CD4-positive, alpha-beta T cell (primary cell): Measurements from ENCODE around the gene HDAC7. TPM values are rescaled to one million over a fixed set of nuclear protein-coding genes. Genes with fewer than 3 reads are reported as not detected.
A peak's percentile ranks its signal among the peaks of the same experiment; 100 is the strongest.

Experiments used
- ATAC-seq: fragments of 200-7000 bp; cut with Tn5 transposase; one replicate; pipeline ENCODE4 v1.10.0; 2022; ENCODE audit warnings: mild to moderate bottlenecking; ENCODE audit not compliant: poor library complexity
- CTCF ChIA-PET: fragments of 350-600 bp; sonication (Branson Sonifier 250); formaldehyde crosslinking; loops from one replicate; lab custom pipeline; 2021; ENCODE audit warnings: antibody characterized with exemption, inconsistent platforms; lab: Charles Lee
- POLR2A ChIA-PET: fragments of 350-600 bp; sonication (Branson Sonifier 250); formaldehyde crosslinking; loops from one replicate; lab custom pipeline; 2021; ENCODE audit warnings: antibody characterized with exemption, inconsistent platforms; lab: Charles Lee
- DNase-seq, 14 experiments: peaks; one replicate each; pipeline ENCODE4 v3.0.0-alpha.2; 2013 to 2020; ENCODE audit warnings: mixed read lengths in 2 of 14
- H3K27ac ChIP-seq, 2 donors: one replicate each; pipeline versions ENCODE4 v1.5.1 to v1.7.0; 2013; ENCODE audit warnings: low read length in 2 of 2, low read depth in 1 of 2, mild to moderate bottlenecking in 1 of 2
- H3K27me3 ChIP-seq, 2 experiments: 1 replicate in 1 of 2; 2 replicates in 1 of 2; pipeline versions ENCODE4 v1.6.1 to v1.7.0; 2013; ENCODE audit warnings: low read length in 2 of 2, control low read depth in 1 of 2, mild to moderate bottlenecking in 1 of 2, moderate library complexity in 1 of 2; ENCODE audit not compliant: insufficient read depth in 2 of 2, control insufficient read depth in 1 of 2
- H3K36me3 ChIP-seq: one replicate; pipeline ENCODE4 v1.6.1; 2013; ENCODE audit warnings: low read length, control low read depth; ENCODE audit not compliant: insufficient read depth
- H3K4me1 ChIP-seq: one replicate; pipeline ENCODE4 v1.6.1; 2013; ENCODE audit warnings: low read length, control low read depth; ENCODE audit not compliant: insufficient read depth
- H3K4me3 ChIP-seq: one replicate; pipeline ENCODE4 v1.5.1; 2013; ENCODE audit warnings: mild to moderate bottlenecking, low read length, moderate library complexity
- H3K9me3 ChIP-seq, 2 experiments: 1 replicate in 1 of 2; 2 replicates in 1 of 2; pipeline versions ENCODE4 v1.6.1 to v1.7.0; 2013; ENCODE audit warnings: low read length in 2 of 2, mild to moderate bottlenecking in 2 of 2, control low read depth in 1 of 2, moderate library complexity in 1 of 2; ENCODE audit not compliant: control insufficient read depth in 1 of 2, insufficient read depth in 1 of 2
- H3K27ac Mint-ChIP-seq: one replicate; pipeline ENCODE4 v1.8.0; 2020; ENCODE audit warnings: mixed read lengths
- H3K27me3 Mint-ChIP-seq: one replicate; pipeline ENCODE4 v1.8.0; 2021; ENCODE audit warnings: mixed read lengths
- H3K36me3 Mint-ChIP-seq: one replicate; pipeline ENCODE4 v1.8.0; 2021; ENCODE audit warnings: low read depth, mixed read lengths
- H3K4me1 Mint-ChIP-seq: one replicate; pipeline ENCODE4 v1.8.0; 2021; ENCODE audit warnings: low read depth, mixed read lengths
- H3K4me3 Mint-ChIP-seq: one replicate; pipeline ENCODE4 v1.8.0; 2020; ENCODE audit warnings: mild to moderate bottlenecking, mixed read lengths
- H3K9me3 Mint-ChIP-seq: one replicate; pipeline ENCODE4 v1.8.0; 2020; ENCODE audit warnings: mixed read lengths
- CTCF ChIP-seq: fragments of 200-600 bp; IDR thresholded peaks from one replicate; pipeline ENCODE4 v1.8.0; 2022; ENCODE audit warnings: antibody characterized with exemption, mild to moderate bottlenecking
- intact Hi-C, 2 experiments: fragments of 100-400 bp; cut with DNase I in 1 of 2; cut with micrococcal nuclease in 1 of 2; formaldehyde crosslinking; loops; one replicate each; pipeline versions ENCODE4 v1.15.1 to v1.9.0; 2023 to 2025; cut with DNase I, micrococcal nuclease
- total RNA-seq, 174 experiments: library from RNA in 2 of 174; stranded (reverse) in 2 of 174; gene quantifications; one replicate each; pipeline ENCODE4 v1.2.3 and lab custom pipeline; 2021 to 2026

Gene HDAC7
- total RNA-seq, 2 experiments from 2014 or later, result 116 to 122 TPM

DNA sequence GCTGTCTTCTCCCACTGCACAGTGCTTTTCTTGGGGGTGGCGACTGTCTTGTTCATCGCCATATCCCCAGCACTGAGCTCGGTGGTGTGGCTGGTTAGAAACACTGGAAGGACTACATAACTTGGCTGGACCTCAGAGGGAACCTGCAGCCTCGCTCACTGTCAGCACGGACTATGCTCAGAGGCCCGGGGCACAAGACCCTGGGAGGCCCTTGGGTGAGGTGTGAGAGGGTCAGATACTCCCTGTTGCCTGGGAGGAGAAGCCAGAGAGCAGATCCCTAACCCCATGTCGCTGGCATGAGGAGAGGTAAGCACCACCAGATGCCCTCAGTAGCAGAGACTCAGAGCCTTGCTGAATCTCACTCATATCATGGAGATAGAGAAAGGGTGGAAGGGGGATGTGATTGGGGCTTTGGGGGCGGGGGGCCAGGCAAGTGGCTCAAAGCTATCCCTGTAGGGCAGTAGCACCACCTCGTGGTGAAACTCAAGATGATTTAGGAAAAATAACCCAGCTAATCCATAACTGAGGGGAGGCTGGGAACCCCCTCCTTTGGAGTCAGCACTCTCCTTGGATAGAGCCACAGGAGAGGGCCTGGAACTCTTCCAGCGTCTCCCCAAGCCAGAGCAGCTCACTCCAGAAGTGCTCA lies 18.7 kb upstream of the HDAC7 start:
- intact Hi-C loops, result loop anchor here (1.0 kb wide), 6 partner anchors 41 to 187 kb away; no protein-coding TSS in a partner anchor
- H3K9me3 Mint-ChIP-seq, result no peaks in the 10 kb centered on the region
- Histone ChIP-seq H3K27ac (no peak overlapping the region), H3K36me3 (no peaks in the 10 kb centered on the region), H3K9me3 (no peaks in the 10 kb centered on the region), H3K4me1 (peaks cover 38% of the 10 kb centered on the region), H3K27me3 (no peaks in the 10 kb centered on the region), H3K4me3 (no peak overlapping the region)
- H3K27me3 Mint-ChIP-seq, result no peaks in the 10 kb centered on the region
- H3K36me3 Mint-ChIP-seq, result no peaks in the 10 kb centered on the region
- H3K4me3 Mint-ChIP-seq, result no peak overlapping the region
- ATAC-seq (peak; percentile 44), DNase-seq (peak in 8 of 14 experiments; percentile 23 to 77 (median 40))
- no peak overlapping the region for H3K27ac Mint-ChIP-seq
- POLR2A ChIA-PET, result interaction anchor here (0.6 to 16.4 kb wide), 16 partner anchors 9 to 1359 kb away, joined by 3 to 274 read pairs (median 5); partner anchors contain the start of genes HDAC7, RAPGEF3, SLC48A1 and VDR
- CTCF ChIA-PET, result interaction anchor here (0.5 to 13.5 kb wide), 23 partner anchors 11 to 782 kb away, joined by 3 to 164 read pairs (median 10); partner anchors contain the start of genes HDAC7 and SLC48A1
- TF ChIP-seq CTCF, result peak; percentile 62
- peaks cover 46% of the 10 kb centered on the region for H3K4me1 Mint-ChIP-seq

GRCh38 chr12:47837190-47838171 lies 17.8 kb upstream of the HDAC7 start:
- Histone ChIP-seq H3K27me3 (no peaks in the 10 kb centered on the region), H3K9me3 (no peaks in the 10 kb centered on the region), H3K36me3 (no peaks in the 10 kb centered on the region), H3K4me3 (no peak overlapping the region), H3K27ac (no peak overlapping the region), H3K4me1 (peaks cover 48% of the 10 kb centered on the region)
- CTCF ChIA-PET, result interaction anchor here (0.7 to 13.5 kb wide), 20 partner anchors 10 to 130 kb away, joined by 3 to 164 read pairs (median 10); partner anchors contain the start of genes HDAC7 and SLC48A1
- Mint-ChIP-seq H3K4me3 (no peak overlapping the region), H3K27ac (peak overlapping the region; percentile 7), H3K27me3 (no peaks in the 10 kb centered on the region), H3K9me3 (no peaks in the 10 kb centered on the region), H3K36me3 (no peaks in the 10 kb centered on the region), H3K4me1 (peaks cover 55% of the 10 kb centered on the region)
- POLR2A ChIA-PET, result interaction anchor here (1.1 to 16.4 kb wide), 11 partner anchors 8 to 122 kb away, joined by 3 to 274 read pairs (median 5); partner anchors contain the start of genes HDAC7, RAPGEF3 and VDR
- intact Hi-C loops, result loop anchor here (1.0 to 2.0 kb wide), 8 partner anchors 27 to 186 kb away; no protein-coding TSS in a partner anchor
- DNase-seq, result peak; percentile 50 to 86 (median 62)
- ATAC-seq, result peak; percentile 28
- TF ChIP-seq CTCF, result peak; percentile 90

GRCh38 chr12:47835831-47836155 lies 16.1 kb upstream of the HDAC7 start:
- Histone ChIP-seq H3K4me1 (peaks cover 63% of the 10 kb centered on the region), H3K27me3 (no peaks in the 10 kb centered on the region), H3K9me3 (no peaks in the 10 kb centered on the region), H3K27ac (peak overlapping the region in 1 of 2 donors; percentile 19), H3K36me3 (no peaks in the 10 kb centered on the region), H3K4me3 (no peak overlapping the region)
- Mint-ChIP-seq H3K27me3 (no peaks in the 10 kb centered on the region), H3K9me3 (no peaks in the 10 kb centered on the region), H3K4me3 (no peak overlapping the region), H3K4me1 (peaks cover 72% of the 10 kb centered on the region), H3K27ac (peak overlapping the region; percentile 90), H3K36me3 (no peaks in the 10 kb centered on the region)
- intact Hi-C loops, result loop anchor here in 1 of 2 experiments (2.0 kb wide), 2 partner anchors 15 to 31 kb away; no protein-coding TSS in a partner anchor
- CTCF ChIA-PET, result interaction anchor here (0.9 to 13.5 kb wide), 8 partner anchors 13 to 93 kb away, joined by 3 to 164 read pairs (median 4); partner anchors contain the start of gene HDAC7
- TF ChIP-seq CTCF, result no peak
- no peak for ATAC-seq
- POLR2A ChIA-PET, result interaction anchor here (1.0 to 16.4 kb wide), 6 partner anchors 11 to 78 kb away, joined by 3 to 274 read pairs (median 6); partner anchors contain the start of gene HDAC7
- DNase-seq, result no peak
